Measurements from ENCODE around the gene ROR2.

DNA sequence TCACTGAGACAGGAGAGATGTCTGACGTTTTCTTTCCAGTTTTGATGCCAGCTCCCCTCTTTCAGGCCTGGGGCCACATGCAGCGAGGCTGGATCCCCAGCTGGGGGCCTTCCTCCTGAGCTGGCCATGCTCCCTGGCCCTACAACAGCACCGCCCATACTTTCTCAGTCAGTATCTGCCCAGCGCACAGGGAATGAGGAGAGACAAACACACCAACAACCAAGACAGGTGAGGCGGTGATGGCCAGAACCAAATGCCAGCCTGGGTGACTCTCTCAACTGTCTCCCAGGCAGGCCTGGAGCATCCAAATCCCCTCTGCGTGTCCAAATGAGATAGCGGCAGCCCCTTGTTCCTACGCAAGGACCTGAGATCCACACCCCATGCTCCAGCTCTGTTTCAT, 109.6 kb downstream of the ROR2 start:
- TF ChIP-seq EP300 (IDR thresholded peaks at IDR 0.05; ENCODE audit: borderline replicate concordance) (no peak), TAF1 (IDR thresholded peaks at IDR 0.05; ENCODE audit: low read depth) (no peak), FOXM1 (IDR thresholded peaks at IDR 0.05; ENCODE audit: borderline replicate concordance, low read depth) (no peak), TEAD4 (IDR thresholded peaks at IDR 0.05) (no peak), YY1 (IDR thresholded peaks at IDR 0.05; ENCODE audit: low read depth) (no peak), USF1 (IDR thresholded peaks at IDR 0.05) (no peak), NFIC (IDR thresholded peaks at IDR 0.05) (no peak)

Data from Ishikawa (cell line).